Neural crest cell (in vitro differentiated cells): ENCODE data around the gene RFX5. TPM values are rescaled to one million over a fixed set of nuclear protein-coding genes. Genes with fewer than 3 reads are reported as not detected.
A peak's percentile ranks its signal among the peaks of the same experiment; 100 is the strongest.

Experiments
- DNase-seq: peaks from one replicate; pipeline ENCODE4 v3.0.0; 2021; ENCODE audit warnings: low read depth, mixed read lengths, low spot score
- H3K27ac Mint-ChIP-seq: one replicate; pipeline ENCODE4 v1.8.0; 2021; ENCODE audit warnings: mild to moderate bottlenecking, mixed read lengths; ENCODE audit not compliant: unreplicated experiment
- H3K27me3 Mint-ChIP-seq: 2 replicates; pipeline ENCODE4 v1.8.0; 2021; ENCODE audit warnings: low read depth, mild to moderate bottlenecking, mixed read lengths
- H3K36me3 Mint-ChIP-seq: 2 replicates; pipeline ENCODE4 v1.8.0; 2021; ENCODE audit warnings: low read depth, mild to moderate bottlenecking, mixed read lengths
- H3K4me1 Mint-ChIP-seq: 2 replicates; pipeline ENCODE4 v1.8.0; 2021; ENCODE audit warnings: mixed read lengths
- H3K4me3 Mint-ChIP-seq: one replicate; pipeline ENCODE4 v1.8.0; 2021; ENCODE audit warnings: mild to moderate bottlenecking, mixed read lengths
- H3K9me3 Mint-ChIP-seq: 2 replicates; pipeline ENCODE4 v1.8.0; 2021; ENCODE audit warnings: mixed read lengths
- CTCF ChIP-seq: fragments of 200-600 bp; sonication (generic); conservative IDR thresholded peaks from 2 replicates; pipeline ENCODE4 v1.5.0; 2021; ENCODE audit warnings: antibody characterized with exemption, mild to moderate bottlenecking
- total RNA-seq: library from RNA; stranded (reverse); gene quantifications from 2 replicates; pipeline ENCODE4 v1.2.1, GENCODE V29; 2021

Gene RFX5
- total RNA-seq, 1 donor from 2014 or later = 71.3 TPM

GRCh38 chr1:151293093-151293492 is 54.0 kb downstream of the RFX5 start:
- no peak for TF ChIP-seq CTCF
- DNase-seq = no peak
- Mint-ChIP-seq H3K27me3 (peaks cover 3% of the 10 kb centered on the region), H3K4me1 (peaks cover 20% of the 10 kb centered on the region), H3K9me3 (no peaks in the 10 kb centered on the region), H3K4me3 (no peak overlapping the region), H3K27ac (no peak overlapping the region), H3K36me3 (peaks cover 24% of the 10 kb centered on the region)

GRCh38 chr1:151292207-151293030 is 54.6 kb downstream of the RFX5 start:
- Mint-ChIP-seq H3K4me3 (no peak overlapping the region), H3K4me1 (peaks cover 20% of the 10 kb centered on the region), H3K9me3 (no peaks in the 10 kb centered on the region), H3K27ac (no peak overlapping the region), H3K27me3 (peaks cover 3% of the 10 kb centered on the region), H3K36me3 (peaks cover 24% of the 10 kb centered on the region)
- TF ChIP-seq CTCF = no peak
- DNase-seq = no peak

- no peak overlapping the region for H3K4me3 Mint-ChIP-seq
- peaks cover 3% of the 10 kb centered on the region for H3K27me3 Mint-ChIP-seq
- peaks cover 20% of the 10 kb centered on the region for H3K4me1 Mint-ChIP-seq
- TF ChIP-seq CTCF = no peak
- peaks cover 24% of the 10 kb centered on the region for H3K36me3 Mint-ChIP-seq
- H3K27ac Mint-ChIP-seq = peak overlapping the region; percentile 12
- H3K9me3 Mint-ChIP-seq = no peaks in the 10 kb centered on the region
- no peak for DNase-seq
Observed at GRCh38 chr1:151290709-151291303, 56.2 kb downstream of the RFX5 start.

Other genes starting within 250 kb of the RFX5 start
- gene SEMA6C, start 200.6 kb downstream of the RFX5 start, total RNA-seq = 30.7 and 33.7 TPM in 2 replicates
- not detected in 2 replicates for gene TNFAIP8L2, start 190.6 kb downstream of the RFX5 start, total RNA-seq
- gene LYSMD1, start 181.3 kb downstream of the RFX5 start, total RNA-seq = 11.2 and 11.9 TPM in 2 replicates
- gene SCNM1, start 181.1 kb downstream of the RFX5 start, total RNA-seq = 48.7 and 57.1 TPM in 2 replicates
- gene TMOD4, start 171.3 kb downstream of the RFX5 start, total RNA-seq = 1.6 and 2.7 TPM in 2 replicates
- 134 and 135 TPM in 2 replicates for gene VPS72, start 157.1 kb downstream of the RFX5 start, total RNA-seq
- 88.7 and 96.2 TPM in 2 replicates for gene PIP5K1A, start 148.7 kb downstream of the RFX5 start, total RNA-seq
- gene PSMD4, start 92.5 kb downstream of the RFX5 start, total RNA-seq = 209 and 214 TPM in 2 replicates
- 34.9 and 39.9 TPM in 2 replicates for gene ZNF687, start 65.0 kb downstream of the RFX5 start, total RNA-seq
- 46.3 and 52.0 TPM in 2 replicates for gene PI4KB, start 19.8 kb downstream of the RFX5 start, total RNA-seq
- gene SELENBP1, start 25.5 kb upstream of the RFX5 start, total RNA-seq = 35.9 and 36.2 TPM in 2 replicates
- 278 and 279 TPM in 2 replicates for gene PSMB4, start 52.3 kb upstream of the RFX5 start, total RNA-seq
- 145 and 158 TPM in 2 replicates for gene POGZ, start 112.2 kb upstream of the RFX5 start, total RNA-seq
- 6.7 and 7.2 TPM in 2 replicates for gene CGN, start 164.1 kb upstream of the RFX5 start, total RNA-seq
- 7.5 TPM in 2 replicates for gene TUFT1, start 193.1 kb upstream of the RFX5 start, total RNA-seq